K562 (cell line): Measurements from ENCODE around the gene FEZF1. TPM values are rescaled to one million over a fixed set of nuclear protein-coding genes. Genes with fewer than 3 reads are reported as not detected.

ENCODE experiments used
- ATAC-seq: fragments of 200-7000 bp; cut with Tn5 transposase; 3 replicates; pipeline ENCODE4 v1.9.1; 2020; ENCODE audit warnings: moderate library complexity
- BruUV-seq: library from RNA; stranded (reverse); fragments of 400-500 nt; replicated peaks from 2 replicates; lab custom pipeline; 2021; lab: Mats Ljungman, UMichigan
- CTCF ChIA-PET: fragments of 300-600 bp; formaldehyde crosslinking; extraction: SDS; loops from one replicate; lab custom pipeline; 2021; ENCODE audit warnings: low intra/inter-chr PET ratio; lab: Yijun Ruan, JAX
- POLR2A ChIA-PET: fragments of 300-600, 350-650 bp; sonication (Branson Sonifier 250); formaldehyde crosslinking; extraction: SDS; loops from one replicate; lab custom pipeline; 2021; ENCODE audit warnings: antibody characterized with exemption, inconsistent platforms; lab: Yijun Ruan, JAX
- DNase-seq, 4 experiments: peaks; one replicate each; pipeline versions ENCODE4 v3.0.0 to v3.0.0-alpha.2; 2011 to 2018; ENCODE audit warnings: low spot score in 3 of 4, mixed read lengths in 3 of 4; ENCODE audit errors: extremely low read depth in 1 of 4
- FAIRE-seq: peaks from 2 replicates; lab custom pipeline; 2011; peaks lifted over from hg19 to GRCh38; lab: Jason Lieb, UNC
- H2AFZ ChIP-seq: 2 replicates; pipeline ENCODE4 v1.6.0; 2011; ENCODE audit warnings: low read depth, low read length, control low read depth, inconsistent platforms
- H3K27ac ChIP-seq: fragments of 200-600 bp; 3 replicates; pipeline ENCODE4 v1.8.0; 2011; ENCODE audit warnings: low read depth, mild to moderate bottlenecking, control low read depth, inconsistent platforms, low read length, moderate library complexity, mixed read lengths; ENCODE audit errors: extremely low read depth
- H3K27me3 ChIP-seq, 2 experiments: fragments of 300-600 bp in 1 of 2; 2 replicates in 1 of 2; 3 replicates in 1 of 2; pipeline versions ENCODE4 v1.6.0 to v1.8.0; 2011; ENCODE audit warnings: inconsistent platforms in 2 of 2, low read length in 2 of 2, mild to moderate bottlenecking in 1 of 2, mixed read lengths in 1 of 2, moderate library complexity in 1 of 2; ENCODE audit not compliant: control insufficient read depth in 2 of 2, insufficient read depth in 2 of 2
- H3K36me3 ChIP-seq: fragments of 300-600 bp; 3 replicates; pipeline ENCODE4 v1.8.0; 2011; ENCODE audit warnings: mild to moderate bottlenecking, low read length, inconsistent platforms; ENCODE audit not compliant: control insufficient read depth, insufficient read depth
- H3K4me1 ChIP-seq, 2 experiments: fragments of 200-600 bp in 1 of 2; replicated peaks in 1 of 2; 2 replicates in 1 of 2; 3 replicates in 1 of 2; pipeline versions ENCODE4 v1.5.1 to v1.8.0; 2011; ENCODE audit warnings: inconsistent platforms in 2 of 2, low read length in 2 of 2, mild to moderate bottlenecking in 1 of 2, mixed read lengths in 1 of 2, moderate library complexity in 1 of 2; ENCODE audit not compliant: control insufficient read depth in 2 of 2, insufficient read depth in 2 of 2
- H3K4me2 ChIP-seq: 2 replicates; pipeline ENCODE4 v1.6.1; 2011; ENCODE audit warnings: low read length, control low read depth, inconsistent platforms, mixed read lengths; ENCODE audit not compliant: insufficient read depth
- H3K4me3 ChIP-seq: fragments of 200-600 bp; sonication (generic), shearing (Covaris generic); 2 replicates; pipeline ENCODE4 v1.5.1; 2016; ENCODE audit warnings: control low read depth, inconsistent platforms
- H3K79me2 ChIP-seq: fragments of 200-600 bp; 3 replicates; pipeline ENCODE4 v1.8.0; 2011; ENCODE audit warnings: low read length, inconsistent platforms; ENCODE audit not compliant: control insufficient read depth, insufficient read depth
- H3K9ac ChIP-seq, 2 experiments: 2 replicates each; pipeline versions ENCODE4 v1.6.0 to v1.6.1; 2011; ENCODE audit warnings: low read depth in 2 of 2, low read length in 2 of 2, control low read depth in 1 of 2, inconsistent platforms in 1 of 2, mild to moderate bottlenecking in 1 of 2, mixed read lengths in 1 of 2; ENCODE audit not compliant: insufficient read depth in 1 of 2
- H3K9me1 ChIP-seq: one replicate; pipeline ENCODE4 v1.6.0; 2011; ENCODE audit warnings: inconsistent platforms, mild to moderate bottlenecking, low read length, moderate library complexity; ENCODE audit not compliant: control insufficient read depth, insufficient read depth
- H3K9me3 ChIP-seq: replicated peaks from 2 replicates; pipeline ENCODE4 v1.5.1; 2011; ENCODE audit warnings: low read depth, low read length, inconsistent platforms; ENCODE audit not compliant: control insufficient read depth, insufficient read depth
- H4K20me1 ChIP-seq: replicated peaks from 2 replicates; pipeline ENCODE4 v1.6.1; 2011; ENCODE audit warnings: low read length, inconsistent platforms, mixed read lengths; ENCODE audit not compliant: control insufficient read depth, insufficient read depth
- AFF4 ChIP-seq: sonication (generic); formaldehyde crosslinking; IDR thresholded peaks from 2 replicates; pipeline ENCODE4 v1.8.0; 2023; ENCODE audit warnings: mild to moderate bottlenecking, missing genetic modification reagents
- CUX1 ChIP-seq: fragments of 200-800 bp; sonication (Bioruptor generic); IDR thresholded peaks from 2 replicates; pipeline ENCODE4 v1.6.1; 2016; ENCODE audit warnings: missing genetic modification characterization, missing compliant biosample characterization
- IRF1 ChIP-seq: sonication (generic); formaldehyde crosslinking; IDR thresholded peaks from 2 replicates; pipeline ENCODE4 v1.8.0; 2022; ENCODE audit warnings: missing genetic modification reagents, mild to moderate bottlenecking, borderline replicate concordance
- MAFK ChIP-seq: IDR thresholded peaks from 2 replicates; pipeline ENCODE4 v1.6.1; 2011; ENCODE audit warnings: low read length, improper control_type of control experiment
- MTA2 ChIP-seq: fragments of 450-650 bp; IDR thresholded peaks from 2 replicates; pipeline ENCODE4 v1.6.1; 2016; ENCODE audit warnings: low read depth
- PPARD ChIP-seq: fragments of 250-450 bp; sonication (Bioruptor Pico); IDR thresholded peaks from 2 replicates; pipeline ENCODE4 v1.8.0; 2022; ENCODE audit warnings: inconsistent platforms, mild to moderate bottlenecking, moderate library complexity
- PTTG1 ChIP-seq: fragments of 450-650 bp; IDR thresholded peaks from 2 replicates; pipeline ENCODE4 v1.6.1; 2016; ENCODE audit warnings: low read depth, mild to moderate bottlenecking, missing genetic modification characterization, missing compliant biosample characterization
- SAFB2 ChIP-seq: fragments of 200-400 bp; formaldehyde crosslinking; IDR thresholded peaks from 2 replicates; pipeline ENCODE4 v1.6.1; 2018; ENCODE audit warnings: borderline replicate concordance, low read length, low read depth, moderate library complexity; ENCODE audit not compliant: severe bottlenecking
- THAP7 ChIP-seq: fragments of 250-450 bp; sonication (Bioruptor Pico); IDR thresholded peaks from 2 replicates; pipeline ENCODE4 v1.5.0; 2021
- WGBS: fragments of 100-300 bp; shearing (Covaris generic); methylation state at CpG from one replicate; pipeline ENCODE4 v1.1.6; 2016; ENCODE audit warnings: low coverage, mixed read lengths; ENCODE audit not compliant: insufficient coverage; ENCODE audit errors: missing lambda C conversion rate; 5-methylcytosine and 5-hydroxymethylcytosine counted together
- in situ Hi-C: fragments of 300-500 bp; cut with MboI; formaldehyde crosslinking; loops from 4 replicates; pipeline ENCODE4 v1.15.0; 2018; ENCODE audit warnings: inconsistent platforms, mixed read lengths
- intact Hi-C: fragments of 100-400 bp; cut with micrococcal nuclease; formaldehyde crosslinking; loops from 2 replicates; pipeline ENCODE4 v1.14.2; 2022
- polyA plus RNA-seq, 8 experiments: library from polyadenylated mRNA; depleted of rRNA in 4 of 8; stranded (reverse) in 5 of 8; unstranded in 3 of 8; fragments of >200 nt; fragmentation: Nextera tagmentation in 2 of 8; fragmentation: Illumina TruSeq in 1 of 8; extraction: Ambion mirVana in 2 of 8; extraction: Trizol in 1 of 8; gene quantifications; 2 replicates each; pipeline versions ENCODE4 v1.2.1 to v1.2.3, GENCODE V29; 2011 to 2014; ENCODE audit warnings: inconsistent platforms in 1 of 8, missing spikeins in 1 of 8
- total RNA-seq, 7 experiments: library from RNA; depleted of rRNA in 6 of 7; stranded (reverse); fragments of >200 nt in 6 of 7; fragmentation: Illumina TruSeq in 2 of 7; extraction: Trizol in 2 of 7; gene quantifications; 2 replicates each; pipeline versions ENCODE4 v1.2.1 to v1.2.3, GENCODE V29; 2011 to 2021; ENCODE audit warnings: low replicate concordance in 1 of 7

The FEZF1 gene
- total and polyA plus RNA-seq, 9 of the 15 experiments (the other 6 are each of a cell fraction or from before 2014, with no cell fraction given): not detected

- no peak for TF ChIP-seq IRF1
- TF ChIP-seq, all 486 proteins: peak for 0
Observed at GRCh38 chr7:122329145-122329802, 24.7 kb upstream of the FEZF1 start (continued).

- H3K9me1 ChIP-seq: no peaks in the 10 kb centered on the region
- POLR2A ChIA-PET: no interaction called here
- H4K20me1 ChIP-seq: no peaks in the 10 kb centered on the region
- 0% methylated on average over 3 of the region's 3 CpGs for WGBS
- no peak overlapping the region for H3K4me2 ChIP-seq
- in situ Hi-C loops (no loop called here), intact Hi-C loops (no loop called here)
- no peak for FAIRE-seq
- no peak for DNase-seq
- no peaks in the 10 kb centered on the region for H3K79me2 ChIP-seq
- no peaks in the 10 kb centered on the region for H3K4me1 ChIP-seq
- H3K36me3 ChIP-seq: no peaks in the 10 kb centered on the region
- H3K9ac ChIP-seq: no peak overlapping the region
- H3K27me3 ChIP-seq: no peaks in the 10 kb centered on the region
- ATAC-seq: no peak
- no peak overlapping the region for H3K4me3 ChIP-seq
- CTCF ChIA-PET: no interaction called here
- no peak overlapping the region for H3K27ac ChIP-seq
- H2AFZ ChIP-seq: no peak overlapping the region
- no peaks in the 10 kb centered on the region for H3K9me3 ChIP-seq
- BruUV-seq: no TSS peak
- TF ChIP-seq THAP7 (CRISPR knock-in tag): no peak
- no peak for TF ChIP-seq SAFB2
- TF ChIP-seq PTTG1 (tag): no peak
- no peak for TF ChIP-seq CUX1
- TF ChIP-seq MTA2: no peak
- no peak for TF ChIP-seq PPARD (CRISPR knock-in tag)
- TF ChIP-seq AFF4: no peak
- TF ChIP-seq MAFK: no peak
Observed at GRCh38 chr7:122327969-122328368, 23.4 kb upstream of the FEZF1 start.
